Tibial artery (tissue), 4 donors: ENCODE data around the gene MAPKAP1.

Source experiments
- DNase-seq, 2 donors: peaks; one replicate each; pipeline ENCODE4 v3.0.0-alpha.2; 2019
- H3K27ac ChIP-seq, 2 donors: fragments of 200-600 bp; sonication (generic) in 1 of 2; 1 replicate in 1 of 2; 2 replicates in 1 of 2; pipeline ENCODE4 v1.5.1; 2018 to 2019; ENCODE audit warnings: mild to moderate bottlenecking in 1 of 2
- H3K27me3 ChIP-seq, 2 donors: fragments of 200-600 bp; sonication (generic) in 1 of 2; one replicate each; pipeline versions ENCODE4 v1.5.1 to v1.6.0; 2016 to 2019
- H3K36me3 ChIP-seq, 3 donors: fragments of 200-600 bp; sonication (generic) in 2 of 3; one replicate each; pipeline ENCODE4 v1.5.1; 2016 to 2019; ENCODE audit warnings: mild to moderate bottlenecking in 2 of 3
- H3K4me1 ChIP-seq, 4 donors: fragments of 200-600 bp; sonication (generic) in 2 of 4; 1 replicate in 3 of 4; 2 replicates in 1 of 4; pipeline ENCODE4 v1.5.1; 2016 to 2019
- H3K4me3 ChIP-seq, 2 donors: fragments of 200-600 bp; sonication (generic) in 1 of 2; 1 replicate in 1 of 2; 2 replicates in 1 of 2; pipeline ENCODE4 v1.5.1; 2018 to 2019; ENCODE audit warnings: mild to moderate bottlenecking in 2 of 2
- H3K9me3 ChIP-seq, 3 donors: fragments of 200-600 bp; sonication (generic) in 1 of 3; one replicate each; pipeline ENCODE4 v1.5.1; 2016 to 2019
- CTCF ChIP-seq, 2 experiments: fragments of 200-600 bp in 1 of 2; fragments of 450-650 bp in 1 of 2; IDR thresholded peaks; one replicate each; pipeline ENCODE4 v1.5.1; 2017 to 2019; ENCODE audit warnings: antibody characterized with exemption in 2 of 2, mild to moderate bottlenecking in 1 of 2, moderate library complexity in 1 of 2
- intact Hi-C: fragments of 100-400 bp; cut with DNase I; formaldehyde crosslinking; loops from one replicate; pipeline ENCODE4 v1.15.0; 2023; ENCODE audit warnings: low total_unique reads

Gene MAPKAP1

GRCh38 chr9:125547368-125547767, 159.6 kb downstream of the MAPKAP1 start:
- intact Hi-C loops = no loop called here
- no peaks in the 10 kb centered on the region for H3K27me3 ChIP-seq
- TF ChIP-seq CTCF (IDR thresholded peaks at IDR 0.05) = no peak
- DNase-seq = no peak
- no peaks in the 10 kb centered on the region for H3K36me3 ChIP-seq
- H3K4me3 ChIP-seq = no peak overlapping the region
- H3K4me1 ChIP-seq = peaks cover 0 to 83% (median 57%) of the 10 kb centered on the region in 4 donors
- no peaks in the 10 kb centered on the region for H3K9me3 ChIP-seq
- H3K27ac ChIP-seq = peak overlapping the region in 1 of 2 donors; percentile 50

- Histone ChIP-seq H3K27ac (peak overlapping the region in 1 of 2 donors; percentile 50), H3K27me3 (no peaks in the 10 kb centered on the region), H3K4me3 (no peak overlapping the region), H3K4me1 (peaks cover 0 to 71% (median 55%) of the 10 kb centered on the region in 4 donors), H3K36me3 (no peaks in the 10 kb centered on the region), H3K9me3 (no peaks in the 10 kb centered on the region)
- DNase-seq = no peak
- no peak for TF ChIP-seq CTCF (IDR thresholded peaks at IDR 0.05)
- intact Hi-C loops = no loop called here
Measured at GRCh38 chr9:125545845-125546244, 161.2 kb downstream of the MAPKAP1 start.

GRCh38 chr9:125544988-125545651, 161.9 kb downstream of the MAPKAP1 start:
- Histone ChIP-seq H3K4me1 (peaks cover 0 to 64% (median 49%) of the 10 kb centered on the region in 4 donors), H3K27ac (peak overlapping the region; percentile 50 to 56), H3K4me3 (no peak overlapping the region), H3K36me3 (no peaks in the 10 kb centered on the region), H3K27me3 (no peaks in the 10 kb centered on the region), H3K9me3 (no peaks in the 10 kb centered on the region)
- TF ChIP-seq CTCF (IDR thresholded peaks at IDR 0.05) = no peak
- intact Hi-C loops = no loop called here
- DNase-seq = peak in 1 of 2 donors; percentile 83

- H3K27ac ChIP-seq = peak overlapping the region; percentile 50 to 56
- intact Hi-C loops = no loop called here
- H3K36me3 ChIP-seq = no peaks in the 10 kb centered on the region
- no peaks in the 10 kb centered on the region for H3K27me3 ChIP-seq
- TF ChIP-seq CTCF (IDR thresholded peaks at IDR 0.05) = no peak
- H3K4me3 ChIP-seq = no peak overlapping the region
- H3K4me1 ChIP-seq = peaks cover 0 to 57% (median 43%) of the 10 kb centered on the region in 4 donors
- no peaks in the 10 kb centered on the region for H3K9me3 ChIP-seq
- no peak for DNase-seq
Measured at GRCh38 chr9:125544484-125544883, 162.5 kb downstream of the MAPKAP1 start.

- Histone ChIP-seq H3K9me3 (no peaks in the 10 kb centered on the region), H3K27ac (no peak overlapping the region), H3K36me3 (no peaks in the 10 kb centered on the region), H3K4me3 (no peak overlapping the region), H3K27me3 (no peaks in the 10 kb centered on the region), H3K4me1 (peaks cover 0 to 51% (median 35%) of the 10 kb centered on the region in 4 donors)
- no peak for TF ChIP-seq CTCF (IDR thresholded peaks at IDR 0.05)
- intact Hi-C loops = no loop called here
- DNase-seq = no peak
Measured at GRCh38 chr9:125541840-125542243, 165.2 kb downstream of the MAPKAP1 start.
